Activated CD4-positive, alpha-beta memory T cell treated with anti-CD3 and anti-CD28 coated beads, Interleukin-2, amount 10 ng/mL, durations not matched to agents 7 days and 5 days (primary cell): ENCODE results near the gene PRKAG2. TPM values are rescaled to one million over a fixed set of nuclear protein-coding genes. Genes with fewer than 3 reads are reported as not detected.
A peak's percentile ranks its signal among the peaks of the same experiment; 100 is the strongest.

Experiments used
- CTCF ChIA-PET: fragments of 350-600 bp; sonication (Branson Sonifier 250); formaldehyde crosslinking; loops from one replicate; lab custom pipeline; 2021; ENCODE audit warnings: antibody characterized with exemption, inconsistent platforms; lab: Charles Lee
- POLR2A ChIA-PET: fragments of 350-600 bp; sonication (Branson Sonifier 250); formaldehyde crosslinking; loops from one replicate; lab custom pipeline; 2021; ENCODE audit warnings: antibody characterized with exemption; lab: Charles Lee
- DNase-seq: peaks from one replicate; pipeline ENCODE4 v3.0.0-alpha.2; 2020
- H3K27ac Mint-ChIP-seq: one replicate; pipeline ENCODE4 v1.8.0; 2021; ENCODE audit warnings: mild to moderate bottlenecking, mixed read lengths
- H3K27me3 Mint-ChIP-seq: one replicate; pipeline ENCODE4 v1.8.0; 2021; ENCODE audit warnings: mixed read lengths
- H3K36me3 Mint-ChIP-seq: one replicate; pipeline ENCODE4 v1.8.0; 2021; ENCODE audit warnings: low read depth, mixed read lengths
- H3K4me1 Mint-ChIP-seq: one replicate; pipeline ENCODE4 v1.8.0; 2021; ENCODE audit warnings: mixed read lengths
- H3K4me3 Mint-ChIP-seq: one replicate; pipeline ENCODE4 v1.8.0; 2021; ENCODE audit warnings: mild to moderate bottlenecking, mixed read lengths
- H3K9me3 Mint-ChIP-seq: one replicate; pipeline ENCODE4 v1.8.0; 2021; ENCODE audit warnings: mixed read lengths
- total RNA-seq, 2 experiments: library from RNA; stranded (reverse); gene quantifications; one replicate each; pipeline ENCODE4 v1.2.3, GENCODE V29; 2021

Gene PRKAG2
- total RNA-seq, 2 experiments from 2014 or later = 25.4 to 33.7 TPM

GRCh38 chr7:151642746-151643145 is 234.2 kb downstream of the PRKAG2 start:
- Mint-ChIP-seq H3K9me3 (peaks cover 2% of the 10 kb centered on the region), H3K4me3 (no peak overlapping the region), H3K36me3 (no peaks in the 10 kb centered on the region), H3K4me1 (no peaks in the 10 kb centered on the region), H3K27ac (no peak overlapping the region), H3K27me3 (no peaks in the 10 kb centered on the region)
- DNase-seq = no peak
- CTCF ChIA-PET = interaction anchor here (2.5 kb wide), 1 partner anchor 10 kb away, joined by 9 read pairs; no protein-coding TSS in a partner anchor
- POLR2A ChIA-PET = interaction anchor here (2.3 kb wide), 1 partner anchor 10 kb away, joined by 10 read pairs; no protein-coding TSS in a partner anchor

GRCh38 chr7:151641587-151641986 is 235.3 kb downstream of the PRKAG2 start:
- POLR2A ChIA-PET = interaction anchor here (2.3 kb wide), 1 partner anchor 9 kb away, joined by 10 read pairs; no protein-coding TSS in a partner anchor
- no peak overlapping the region for H3K4me3 Mint-ChIP-seq
- H3K9me3 Mint-ChIP-seq = peaks cover 2% of the 10 kb centered on the region
- H3K4me1 Mint-ChIP-seq = no peaks in the 10 kb centered on the region
- no peak for DNase-seq
- no peak overlapping the region for H3K27ac Mint-ChIP-seq
- no peaks in the 10 kb centered on the region for H3K27me3 Mint-ChIP-seq
- H3K36me3 Mint-ChIP-seq = no peaks in the 10 kb centered on the region
- CTCF ChIA-PET = interaction anchor here (0.7 to 2.5 kb wide), 3 partner anchors 8 to 147 kb away, joined by 3 to 9 read pairs (median 6); no protein-coding TSS in a partner anchor

- Mint-ChIP-seq H3K36me3 (peaks cover 5% of the 10 kb centered on the region), H3K27ac (no peak overlapping the region), H3K4me3 (no peak overlapping the region), H3K4me1 (peaks cover 7% of the 10 kb centered on the region), H3K9me3 (peaks cover 2% of the 10 kb centered on the region), H3K27me3 (no peaks in the 10 kb centered on the region)
- CTCF ChIA-PET = interaction anchor here (1.2 kb wide), 1 partner anchor 13 kb away, joined by 4 read pairs; no protein-coding TSS in a partner anchor
- no peak for DNase-seq
- POLR2A ChIA-PET = no interaction called here
Observed at GRCh38 chr7:151637781-151638261, 239.1 kb downstream of the PRKAG2 start.

- no peaks in the 10 kb centered on the region for H3K27me3 Mint-ChIP-seq
- H3K4me1 Mint-ChIP-seq = peaks cover 25% of the 10 kb centered on the region
- DNase-seq = no peak
- no peak overlapping the region for H3K27ac Mint-ChIP-seq
- ChIA-PET CTCF (interaction anchor here (1.1 to 3.2 kb wide), 4 partner anchors 15 to 217 kb away, joined by 3 to 15 read pairs (median 4); no protein-coding TSS in a partner anchor), POLR2A (no interaction called here)
- H3K36me3 Mint-ChIP-seq = peaks cover 12% of the 10 kb centered on the region
- no peak overlapping the region for H3K4me3 Mint-ChIP-seq
- H3K9me3 Mint-ChIP-seq = peaks cover 2% of the 10 kb centered on the region
Observed at GRCh38 chr7:151634643-151635042, 242.3 kb downstream of the PRKAG2 start.

- H3K36me3 Mint-ChIP-seq = peaks cover 12% of the 10 kb centered on the region
- DNase-seq = no peak
- ChIA-PET POLR2A (interaction anchor here (1.1 to 4.2 kb wide), 8 partner anchors 13 to 511 kb away, joined by 3 to 43 read pairs (median 12); partner anchors contain the start of genes PRKAG2 and RHEB), CTCF (interaction anchor here (0.8 to 4.0 kb wide), 20 partner anchors 9 to 282 kb away, joined by 3 to 22 read pairs (median 4); partner anchors contain the start of gene RHEB)
- H3K27me3 Mint-ChIP-seq = no peaks in the 10 kb centered on the region
- peak overlapping the region; percentile 100 for H3K27ac Mint-ChIP-seq
- peak overlapping the region; percentile 100 for H3K4me3 Mint-ChIP-seq
- H3K4me1 Mint-ChIP-seq = peaks cover 25% of the 10 kb centered on the region
- peaks cover 2% of the 10 kb centered on the region for H3K9me3 Mint-ChIP-seq
Observed at GRCh38 chr7:151633516-151633812, 243.5 kb downstream of the PRKAG2 start.

- peak; percentile 69 for DNase-seq
- peaks cover 12% of the 10 kb centered on the region for H3K36me3 Mint-ChIP-seq
- H3K9me3 Mint-ChIP-seq = peaks cover 2% of the 10 kb centered on the region
- H3K27ac Mint-ChIP-seq = peak overlapping the region; percentile 100
- no peaks in the 10 kb centered on the region for H3K27me3 Mint-ChIP-seq
- POLR2A ChIA-PET = interaction anchor here (1.0 to 4.2 kb wide), 12 partner anchors 10 to 512 kb away, joined by 3 to 43 read pairs (median 8); partner anchors contain the start of genes PRKAG2 and RHEB
- H3K4me1 Mint-ChIP-seq = peaks cover 25% of the 10 kb centered on the region
- CTCF ChIA-PET = interaction anchor here (0.8 to 4.0 kb wide), 20 partner anchors 9 to 282 kb away, joined by 3 to 22 read pairs (median 4); partner anchors contain the start of gene RHEB
- H3K4me3 Mint-ChIP-seq = peak overlapping the region; percentile 100
Observed at GRCh38 chr7:151632750-151633515, 244.0 kb downstream of the PRKAG2 start.

- peaks cover 25% of the 10 kb centered on the region for H3K4me1 Mint-ChIP-seq
- peak overlapping the region; percentile 100 for H3K27ac Mint-ChIP-seq
- peak overlapping the region; percentile 100 for H3K4me3 Mint-ChIP-seq
- CTCF ChIA-PET = interaction anchor here (0.7 to 4.0 kb wide), 22 partner anchors 8 to 281 kb away, joined by 3 to 22 read pairs (median 4); partner anchors contain the start of gene RHEB
- peak; percentile 89 for DNase-seq
- H3K36me3 Mint-ChIP-seq = peaks cover 12% of the 10 kb centered on the region
- POLR2A ChIA-PET = interaction anchor here (0.5 to 4.2 kb wide), 16 partner anchors 11 to 1020 kb away, joined by 3 to 43 read pairs (median 6); partner anchors contain the start of genes PRKAG2 and RHEB
- H3K27me3 Mint-ChIP-seq = no peaks in the 10 kb centered on the region
- peaks cover 2% of the 10 kb centered on the region for H3K9me3 Mint-ChIP-seq
Observed at GRCh38 chr7:151631953-151632749, 244.8 kb downstream of the PRKAG2 start.

GRCh38 chr7:151631570-151631952 is 245.4 kb downstream of the PRKAG2 start:
- H3K9me3 Mint-ChIP-seq = peaks cover 2% of the 10 kb centered on the region
- CTCF ChIA-PET = interaction anchor here (0.7 to 4.0 kb wide), 15 partner anchors 8 to 281 kb away, joined by 3 to 22 read pairs (median 6); partner anchors contain the start of gene RHEB
- peaks cover 12% of the 10 kb centered on the region for H3K36me3 Mint-ChIP-seq
- H3K4me1 Mint-ChIP-seq = peaks cover 25% of the 10 kb centered on the region
- DNase-seq = no peak
- POLR2A ChIA-PET = interaction anchor here (0.5 to 4.2 kb wide), 15 partner anchors 11 to 1021 kb away, joined by 3 to 43 read pairs (median 7); partner anchors contain the start of genes PRKAG2 and RHEB
- H3K4me3 Mint-ChIP-seq = peak overlapping the region; percentile 86
- no peaks in the 10 kb centered on the region for H3K27me3 Mint-ChIP-seq
- peak overlapping the region; percentile 83 for H3K27ac Mint-ChIP-seq

- Mint-ChIP-seq H3K36me3 (peaks cover 12% of the 10 kb centered on the region), H3K4me1 (peaks cover 25% of the 10 kb centered on the region), H3K27ac (peak overlapping the region; percentile 83), H3K27me3 (no peaks in the 10 kb centered on the region), H3K4me3 (peak overlapping the region; percentile 86), H3K9me3 (peaks cover 2% of the 10 kb centered on the region)
- no peak for DNase-seq
- ChIA-PET POLR2A (interaction anchor here (0.9 to 4.2 kb wide), 8 partner anchors 11 to 513 kb away, joined by 3 to 43 read pairs (median 10); partner anchors contain the start of genes PRKAG2 and RHEB), CTCF (interaction anchor here (0.7 to 4.0 kb wide), 11 partner anchors 9 to 280 kb away, joined by 3 to 22 read pairs (median 6); partner anchors contain the start of gene RHEB)
Observed at GRCh38 chr7:151630851-151631569, 245.9 kb downstream of the PRKAG2 start.

- POLR2A ChIA-PET = interaction anchor here (0.9 to 4.2 kb wide), 4 partner anchors 10 to 268 kb away, joined by 3 to 43 read pairs (median 15); partner anchors contain the start of gene RHEB
- Mint-ChIP-seq H3K36me3 (peaks cover 12% of the 10 kb centered on the region), H3K4me1 (peaks cover 25% of the 10 kb centered on the region), H3K27ac (no peak overlapping the region), H3K4me3 (peak overlapping the region; percentile 86), H3K27me3 (no peaks in the 10 kb centered on the region), H3K9me3 (peaks cover 2% of the 10 kb centered on the region)
- CTCF ChIA-PET = interaction anchor here (1.5 to 4.0 kb wide), 4 partner anchors 9 to 153 kb away, joined by 6 to 22 read pairs (median 10); no protein-coding TSS in a partner anchor
- DNase-seq = no peak
Observed at GRCh38 chr7:151630358-151630757, 246.6 kb downstream of the PRKAG2 start.

- peaks cover 29% of the 10 kb centered on the region for H3K4me1 Mint-ChIP-seq
- no peaks in the 10 kb centered on the region for H3K27me3 Mint-ChIP-seq
- ChIA-PET CTCF (interaction anchor here (2.2 to 2.4 kb wide), 2 partner anchors 10 to 130 kb away, joined by 8 to 13 read pairs; no protein-coding TSS in a partner anchor), POLR2A (interaction anchor here (3.6 to 4.2 kb wide), 2 partner anchors 10 to 128 kb away, joined by 15 read pairs; no protein-coding TSS in a partner anchor)
- no peak overlapping the region for H3K4me3 Mint-ChIP-seq
- H3K9me3 Mint-ChIP-seq = peaks cover 2% of the 10 kb centered on the region
- no peak overlapping the region for H3K27ac Mint-ChIP-seq
- no peak for DNase-seq
- peaks cover 15% of the 10 kb centered on the region for H3K36me3 Mint-ChIP-seq
Observed at GRCh38 chr7:151629713-151630272, 247.1 kb downstream of the PRKAG2 start.
